ENCODE data around the gene RLBP1.
A peak's percentile ranks its signal among the peaks of the same experiment; 100 is the strongest.

The RLBP1 gene

DNA sequence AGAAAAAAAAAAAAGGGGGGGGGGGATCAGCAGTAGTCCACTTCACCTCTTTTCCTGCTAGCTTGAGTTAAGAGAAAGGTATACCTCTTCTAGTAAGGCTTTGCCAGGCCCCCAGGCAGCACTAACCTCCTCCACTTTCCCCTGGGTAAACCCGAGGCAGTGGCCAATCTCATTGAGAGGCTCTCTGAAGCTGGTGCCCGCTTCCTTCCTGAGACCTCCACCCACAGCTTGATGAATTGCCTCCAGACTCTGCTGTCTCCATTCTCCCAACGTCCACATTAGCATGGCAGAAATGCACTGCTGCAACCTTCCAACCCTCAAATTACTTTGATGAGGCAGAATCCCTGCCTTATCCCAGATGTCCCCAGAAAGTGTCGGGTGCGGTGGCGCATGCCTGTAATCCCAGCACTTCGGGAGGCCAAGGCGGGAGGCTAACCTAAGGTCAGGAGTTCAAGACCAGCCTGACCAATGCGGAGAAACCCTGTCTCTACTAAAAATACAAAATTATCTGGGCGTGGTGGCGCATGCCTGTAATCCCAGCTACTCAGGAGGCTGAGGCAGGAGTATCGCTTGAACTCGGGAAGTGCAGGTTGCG lies 15.3 kb downstream of the RLBP1 start:
- DNase-seq: no peak

DNA sequence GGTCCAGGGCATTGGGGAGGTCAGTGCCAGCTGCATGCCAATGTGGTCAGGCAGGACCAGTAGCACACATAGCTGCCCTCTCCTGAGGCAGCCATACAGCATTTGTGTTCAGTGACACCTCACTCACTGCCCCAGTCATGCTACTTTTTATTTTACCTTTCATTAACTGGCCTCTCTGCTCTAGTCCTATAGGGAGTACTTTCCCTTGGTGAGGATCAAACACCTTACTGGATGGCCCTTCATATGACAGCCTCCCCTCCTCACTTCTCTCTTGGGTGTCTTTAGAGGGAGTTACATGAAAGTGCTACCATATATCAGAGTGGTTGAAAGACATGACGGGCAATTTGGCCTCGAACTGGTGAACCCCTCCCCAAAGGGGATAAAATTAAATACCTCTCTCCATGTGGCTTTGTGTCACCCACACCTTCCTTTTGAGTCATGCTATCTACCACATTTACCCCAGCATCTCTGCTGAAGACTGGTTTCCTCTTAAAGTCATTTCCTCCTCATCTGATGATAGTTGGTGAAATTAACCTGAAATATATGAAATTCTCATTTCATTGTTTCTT lies 17.6 kb downstream of the RLBP1 start:
- DNase-seq: no peak

DNA sequence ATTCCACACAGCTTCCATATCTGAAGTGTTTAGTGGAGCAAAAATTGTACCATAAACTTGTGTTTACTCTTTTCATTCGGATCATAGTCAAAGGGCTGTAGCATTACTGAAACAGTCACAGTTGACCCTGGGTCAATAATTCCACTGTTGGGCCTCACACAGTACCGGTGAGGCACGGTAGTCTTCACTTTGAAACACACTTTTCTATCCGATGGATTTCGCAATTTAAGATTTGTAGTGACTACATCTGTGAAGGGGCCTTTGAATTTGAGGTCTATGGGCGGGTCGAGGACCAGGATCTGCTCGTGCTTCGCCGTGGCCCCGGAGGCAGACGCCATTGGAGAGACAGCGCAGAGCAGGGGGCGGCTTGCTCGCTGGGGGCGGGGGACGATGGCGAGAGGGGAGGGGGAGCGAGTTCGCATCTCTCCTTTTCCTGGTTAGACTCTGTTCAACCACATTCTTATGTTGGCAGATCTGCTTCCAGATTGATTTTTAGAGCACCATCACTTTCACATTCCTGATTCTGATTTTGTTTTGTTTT lies 19.8 kb downstream of the RLBP1 start:
- no peak for DNase-seq

DNA sequence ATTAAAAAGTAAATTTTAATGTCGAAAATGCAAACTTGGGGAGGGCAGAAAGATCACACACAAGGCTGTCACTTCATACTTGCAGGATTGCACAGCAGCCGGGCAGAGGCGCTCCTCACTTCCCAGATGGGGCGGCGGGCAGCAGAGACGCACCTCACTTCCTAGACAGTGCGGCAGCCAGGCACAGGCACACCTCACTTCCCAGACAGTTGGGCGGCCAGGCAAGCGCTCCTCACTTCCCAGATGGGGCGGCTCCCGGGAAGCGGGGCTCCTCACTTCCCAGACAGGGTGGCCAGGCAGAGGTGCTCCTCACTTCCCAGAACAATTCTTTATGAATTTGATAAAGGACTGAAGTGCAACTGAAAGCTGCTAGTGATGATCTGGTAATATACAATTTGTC lies 21.2 kb downstream of the RLBP1 start:
- DNase-seq: no peak

DNA sequence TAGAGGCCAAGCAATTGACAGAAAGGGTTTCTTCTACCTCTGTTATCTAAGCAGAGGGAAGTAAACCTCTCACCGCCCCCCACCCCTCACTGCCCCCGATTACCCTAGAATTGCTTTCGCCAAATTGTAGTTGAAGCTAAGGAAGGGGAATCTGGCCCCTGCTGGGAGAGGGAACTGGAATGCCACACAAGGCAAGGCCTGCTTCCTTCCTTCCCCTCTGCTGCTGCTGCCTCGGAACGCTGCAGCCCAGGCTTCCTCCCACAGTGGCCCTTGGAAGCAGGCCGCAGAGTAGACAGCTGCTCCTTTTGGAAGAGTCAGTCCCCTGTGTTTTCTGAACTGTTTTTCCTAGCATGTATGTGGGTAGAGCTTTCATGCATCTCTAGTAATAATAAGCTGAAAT lies 21.6 kb downstream of the RLBP1 start:
- DNase-seq: no peak

DNA sequence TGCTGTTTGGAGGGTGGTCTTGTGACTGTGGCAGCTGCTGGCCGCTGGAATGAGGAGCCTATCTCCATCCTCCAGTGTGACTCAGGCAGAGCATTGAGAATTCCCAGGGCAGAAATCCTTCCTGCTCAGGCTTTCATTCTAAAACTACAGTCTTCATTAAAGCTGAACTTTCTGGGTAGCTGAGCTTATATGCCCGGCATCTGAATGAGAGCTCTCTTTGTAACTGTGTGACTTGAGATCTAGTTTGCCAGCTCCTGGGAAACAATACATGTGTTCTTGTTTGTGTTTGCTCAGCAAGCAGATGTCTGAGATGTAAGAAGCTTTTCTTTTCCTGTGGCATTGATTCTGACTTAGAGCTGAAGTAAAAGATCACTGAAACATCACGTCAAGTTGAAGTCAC lies 22.4 kb downstream of the RLBP1 start:
- DNase-seq: no peak

DNA sequence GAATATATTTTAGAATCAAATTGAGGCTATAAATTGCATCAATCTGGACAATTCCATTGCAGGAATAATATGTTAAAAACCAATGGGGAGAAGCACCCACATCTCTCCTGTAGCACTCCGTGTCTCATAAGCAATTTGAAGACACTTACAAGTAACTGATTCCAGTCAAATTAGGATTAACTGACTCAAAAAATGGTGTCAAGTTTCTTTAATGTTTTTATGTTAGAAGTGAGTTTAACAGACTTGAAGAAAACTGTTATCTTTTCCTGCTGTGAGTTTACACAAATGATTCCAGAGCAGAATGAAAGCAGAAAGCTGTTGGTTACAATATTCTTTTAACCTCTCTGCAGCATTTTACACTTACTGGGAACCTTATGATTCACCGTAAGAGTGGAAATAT lies 23.2 kb downstream of the RLBP1 start:
- DNase-seq: no peak

DNA sequence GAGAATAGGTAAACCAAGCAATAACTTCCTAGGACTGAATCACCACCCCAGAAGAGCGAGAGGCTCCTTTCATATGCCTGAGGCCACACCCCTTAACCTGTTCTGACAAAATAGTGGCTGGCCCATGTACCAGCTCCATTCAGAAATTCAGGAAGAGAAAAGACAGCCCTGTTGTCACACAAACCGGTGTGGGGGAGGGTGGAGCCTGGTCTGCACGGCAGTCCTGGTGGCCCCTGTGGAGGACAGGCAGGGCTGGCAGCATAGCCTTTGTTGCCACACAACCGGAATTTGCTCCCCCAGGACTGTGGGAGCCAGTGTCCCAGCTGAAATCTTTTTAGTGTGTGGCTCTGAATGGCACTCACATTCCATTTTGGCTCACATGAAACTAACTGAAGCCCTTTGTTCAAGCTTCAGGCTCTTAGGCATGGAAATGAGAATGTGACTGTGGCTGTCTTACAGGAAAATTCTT lies 23.8 kb downstream of the RLBP1 start:
- peak; percentile 20 for DNase-seq

DNA sequence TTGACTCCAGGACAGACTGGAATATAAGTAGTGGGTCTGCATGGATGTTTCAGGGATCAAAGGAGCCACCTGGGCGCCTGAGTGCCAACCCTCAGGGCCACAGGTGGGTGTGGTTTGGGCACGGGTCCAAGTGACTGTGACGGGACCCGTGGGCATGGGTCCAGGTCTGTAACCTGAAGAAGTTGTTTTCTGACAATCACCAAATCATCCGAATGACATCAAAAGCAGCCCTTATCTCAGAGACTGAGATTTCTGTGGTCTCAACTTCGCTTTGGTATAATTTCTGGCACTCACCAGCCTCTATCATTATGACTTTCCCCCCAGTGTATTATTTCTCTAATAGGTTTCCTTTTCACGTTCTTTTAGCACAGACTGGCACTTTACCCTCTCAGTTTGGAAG lies 24.4 kb downstream of the RLBP1 start:
- peak; percentile 69 for DNase-seq

DNA sequence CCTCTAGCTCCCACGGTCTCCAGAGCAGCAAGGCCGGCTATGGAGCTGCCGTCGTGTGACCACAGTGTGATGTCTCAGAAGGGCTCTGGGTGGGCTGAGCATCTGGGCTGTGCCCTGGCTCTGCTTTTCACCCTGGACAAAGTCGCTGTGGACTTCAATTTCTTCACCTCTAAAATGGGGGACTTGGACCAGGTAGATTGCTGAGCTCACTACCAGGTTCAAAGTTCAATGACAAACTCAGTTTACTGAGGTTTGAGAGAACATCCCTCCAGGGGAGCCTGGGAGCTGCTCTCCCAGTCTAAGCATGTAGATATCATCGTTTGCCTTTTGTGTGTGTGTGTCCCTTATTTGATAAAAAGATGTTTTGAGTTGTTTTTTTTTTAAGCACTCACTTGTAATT lies 25.1 kb downstream of the RLBP1 start:
- no peak for DNase-seq

DNA sequence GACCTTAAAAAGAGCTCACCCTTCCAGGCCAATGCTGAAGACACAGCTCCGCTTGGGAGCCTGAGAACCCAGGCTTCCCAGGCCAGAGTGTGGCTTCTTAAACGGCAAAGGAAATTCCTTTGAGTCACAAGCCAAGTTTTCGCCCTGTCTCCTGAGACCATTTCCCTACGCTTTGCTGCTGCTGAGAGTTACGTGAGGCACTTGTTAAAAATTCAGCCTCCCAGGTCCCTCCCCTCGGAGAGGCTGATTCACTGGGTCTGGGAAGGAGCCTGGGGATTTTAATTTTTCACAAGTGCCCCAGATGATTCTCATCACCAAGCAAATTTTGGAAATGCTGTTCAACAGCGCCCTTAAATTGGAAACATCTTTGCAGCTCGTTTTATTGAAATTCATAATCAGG lies 25.5 kb downstream of the RLBP1 start:
- DNase-seq: no peak

DNA sequence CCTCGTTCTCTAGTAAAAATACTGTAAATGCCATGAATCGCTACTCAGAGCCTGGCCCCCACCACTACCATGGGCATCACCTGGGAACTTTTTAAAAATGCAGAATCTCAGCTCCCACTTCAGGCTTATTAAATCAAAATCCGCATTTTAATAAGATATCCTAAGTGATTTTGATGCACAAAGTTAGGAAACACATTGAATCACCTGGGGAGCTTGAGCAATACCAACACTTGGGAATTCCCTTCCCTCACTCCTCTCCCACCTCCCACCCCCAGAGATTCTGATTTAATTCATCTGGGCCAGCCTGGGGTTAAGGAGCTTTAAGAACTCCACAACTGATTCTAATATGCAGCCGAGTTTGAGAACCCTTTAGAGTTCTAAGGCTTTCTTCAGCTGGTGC lies 26.8 kb downstream of the RLBP1 start:
- no peak for DNase-seq

DNA sequence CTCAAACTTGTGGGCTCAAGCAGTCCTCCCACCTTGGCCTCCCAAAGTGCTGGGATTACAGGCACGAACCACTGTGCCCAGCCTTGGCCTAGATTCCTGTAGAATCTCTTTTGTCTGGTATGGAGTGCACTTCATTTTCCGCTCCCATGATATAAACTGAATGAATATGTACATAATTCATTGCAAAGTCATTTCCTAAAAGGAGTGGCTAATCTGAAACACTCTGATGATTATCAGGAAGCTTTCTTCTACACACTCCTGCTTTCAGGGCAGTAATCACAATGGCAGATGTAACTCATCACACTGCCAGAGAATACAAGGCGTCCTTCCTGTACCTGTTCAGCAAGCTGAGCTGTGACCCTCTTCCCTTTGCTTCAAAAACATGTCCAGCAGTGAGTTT lies 28.6 kb downstream of the RLBP1 start:
- no peak for DNase-seq

DNA sequence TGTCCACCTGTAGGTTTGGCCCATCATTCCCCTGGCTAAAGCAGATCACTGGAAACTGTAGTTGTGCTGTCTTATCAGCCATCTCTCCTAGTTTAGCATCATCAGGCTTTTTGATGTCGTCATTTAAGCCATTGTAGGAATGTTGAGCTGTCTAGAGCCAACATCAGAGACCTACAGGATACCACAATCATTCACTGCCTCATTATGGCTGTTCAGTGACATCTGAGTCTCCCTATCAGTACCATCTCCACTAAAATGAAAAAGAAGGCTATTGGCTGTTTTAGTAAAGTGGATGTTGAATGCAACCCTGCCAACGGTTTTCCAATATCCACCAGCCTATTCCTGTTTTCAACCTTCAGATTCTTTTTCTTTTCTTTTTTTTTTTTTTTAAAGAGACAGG lies 29.2 kb downstream of the RLBP1 start:
- DNase-seq: no peak

DNA sequence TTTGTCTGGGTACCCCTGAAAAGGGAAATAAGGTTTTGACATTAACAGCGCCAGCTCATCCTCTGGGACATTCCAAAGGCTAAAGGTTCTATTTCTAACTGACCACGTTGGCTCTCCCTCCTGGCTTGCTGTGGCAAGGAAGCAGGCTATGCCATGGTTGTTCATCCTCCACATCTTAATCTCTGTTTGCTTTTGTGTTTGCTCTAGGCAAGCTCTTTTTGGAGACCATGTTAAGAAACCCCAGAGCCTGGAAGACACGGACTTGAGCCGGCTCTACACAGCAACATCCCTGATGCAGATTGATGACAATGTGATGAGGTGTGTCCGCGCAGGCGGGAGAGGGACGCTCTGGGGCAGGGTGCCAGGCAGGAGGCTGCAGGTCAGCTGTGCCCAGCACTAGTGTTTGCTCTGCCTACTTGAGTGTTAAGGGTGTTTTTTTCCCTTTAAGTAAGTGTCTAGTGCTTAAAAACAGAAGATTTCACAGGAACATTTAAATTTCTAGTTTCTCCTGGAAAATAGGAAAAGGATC lies 33.3 kb downstream of the RLBP1 start:
- no peak for DNase-seq

DNA sequence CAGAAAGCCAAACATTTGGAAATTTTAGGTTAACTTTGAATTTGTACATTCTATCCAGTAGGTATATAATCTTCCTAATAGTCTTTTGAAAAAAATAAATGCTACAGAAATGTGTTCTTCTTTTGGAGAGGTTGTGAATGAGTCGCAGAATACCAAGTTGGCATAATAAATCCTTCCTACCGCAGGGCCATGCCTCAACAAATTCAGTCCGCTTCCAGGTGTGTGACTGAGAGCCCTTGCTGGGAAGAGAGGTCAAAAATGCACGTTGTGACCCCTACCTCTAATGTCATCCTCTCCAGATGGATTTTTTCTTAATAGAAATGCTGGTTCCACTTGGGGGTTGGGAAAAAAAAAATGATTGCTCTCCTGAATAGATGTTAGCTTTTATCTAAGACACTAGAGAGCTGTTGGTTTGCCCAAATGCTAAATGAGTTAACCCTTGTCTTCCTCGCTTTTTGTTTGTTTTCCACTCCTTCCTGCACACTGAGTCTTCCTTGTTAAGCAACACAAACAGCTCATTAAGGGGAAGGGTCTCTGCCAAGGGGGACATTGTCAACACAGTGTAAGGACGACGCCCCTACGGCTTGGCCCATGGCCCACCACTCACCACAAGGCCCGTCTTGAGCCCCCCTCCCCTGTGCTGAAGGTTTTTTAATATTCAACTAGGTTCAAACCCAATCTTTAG lies 33.9 kb downstream of the RLBP1 start:
- no peak for DNase-seq

DNA sequence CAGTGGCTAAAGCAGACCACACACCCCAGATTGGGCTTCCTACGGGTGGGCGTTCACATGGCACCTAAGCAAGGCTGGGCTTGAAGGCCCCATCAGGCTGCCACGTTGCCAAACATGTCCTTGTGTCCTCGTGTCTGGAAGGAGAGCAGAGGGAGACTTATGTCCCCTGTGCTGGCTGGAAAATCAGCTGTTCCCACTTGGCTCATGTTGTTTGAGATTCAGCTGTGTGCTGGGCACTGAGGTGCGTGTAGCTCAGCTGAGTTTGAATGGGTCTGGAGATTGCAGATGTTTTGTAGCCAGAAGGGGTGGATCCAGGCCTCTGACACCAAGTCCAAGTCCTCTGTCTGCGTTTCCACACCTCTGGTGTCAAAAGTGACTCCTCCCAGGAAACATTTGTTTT lies 34.6 kb downstream of the RLBP1 start:
- DNase-seq: no peak

DNA sequence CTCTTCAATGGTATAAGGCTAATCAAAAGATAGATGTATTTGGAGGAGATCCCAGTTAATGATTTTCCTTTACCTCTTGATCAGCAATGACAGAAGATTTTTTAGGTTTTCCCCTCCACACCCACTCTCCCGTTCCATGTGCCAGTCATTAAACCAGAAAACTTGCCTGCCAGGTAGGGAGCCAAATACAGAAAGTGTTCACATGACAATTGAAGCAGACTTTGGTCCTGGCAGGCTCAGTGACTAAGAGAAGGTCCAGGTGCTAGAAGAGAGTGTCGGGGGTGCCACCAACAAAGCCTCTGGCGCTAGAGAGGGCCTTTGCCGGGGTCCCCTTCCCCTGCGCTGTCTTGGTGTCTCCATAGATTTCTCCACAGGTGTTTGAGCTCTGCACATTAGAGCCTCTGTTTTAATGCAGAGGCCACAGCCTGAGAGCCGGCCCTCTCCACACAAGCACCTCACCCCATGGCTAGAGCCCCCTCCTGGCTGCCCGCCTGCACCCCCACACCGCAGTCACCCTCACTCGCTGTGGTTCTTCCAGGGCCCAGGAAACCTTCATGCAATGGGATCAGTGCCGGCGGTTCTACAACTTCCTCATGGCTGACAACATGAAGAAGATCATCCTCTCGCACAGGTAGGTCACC lies 36.4 kb downstream of the RLBP1 start:
- DNase-seq: no peak

DNA sequence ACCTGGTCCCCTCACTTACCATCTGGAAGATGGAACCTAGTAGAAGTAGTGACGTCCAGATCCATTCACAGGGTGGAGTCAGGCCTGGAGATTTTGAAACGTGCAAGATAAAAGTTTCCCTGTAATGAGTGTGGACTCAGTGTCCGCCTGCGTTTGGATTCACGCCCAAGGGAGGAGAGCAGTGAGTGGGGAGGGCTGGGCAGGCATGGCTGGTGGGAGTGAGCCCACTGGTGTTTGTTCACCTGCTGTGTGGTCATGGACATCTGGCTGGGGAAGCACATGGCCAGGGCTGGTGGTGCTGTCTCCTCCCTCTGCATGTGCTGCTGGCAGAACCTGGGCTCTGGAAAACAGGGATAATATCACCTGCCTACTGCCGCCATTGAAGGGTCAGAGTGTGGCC lies 37.0 kb downstream of the RLBP1 start:
- DNase-seq: no peak

DNA sequence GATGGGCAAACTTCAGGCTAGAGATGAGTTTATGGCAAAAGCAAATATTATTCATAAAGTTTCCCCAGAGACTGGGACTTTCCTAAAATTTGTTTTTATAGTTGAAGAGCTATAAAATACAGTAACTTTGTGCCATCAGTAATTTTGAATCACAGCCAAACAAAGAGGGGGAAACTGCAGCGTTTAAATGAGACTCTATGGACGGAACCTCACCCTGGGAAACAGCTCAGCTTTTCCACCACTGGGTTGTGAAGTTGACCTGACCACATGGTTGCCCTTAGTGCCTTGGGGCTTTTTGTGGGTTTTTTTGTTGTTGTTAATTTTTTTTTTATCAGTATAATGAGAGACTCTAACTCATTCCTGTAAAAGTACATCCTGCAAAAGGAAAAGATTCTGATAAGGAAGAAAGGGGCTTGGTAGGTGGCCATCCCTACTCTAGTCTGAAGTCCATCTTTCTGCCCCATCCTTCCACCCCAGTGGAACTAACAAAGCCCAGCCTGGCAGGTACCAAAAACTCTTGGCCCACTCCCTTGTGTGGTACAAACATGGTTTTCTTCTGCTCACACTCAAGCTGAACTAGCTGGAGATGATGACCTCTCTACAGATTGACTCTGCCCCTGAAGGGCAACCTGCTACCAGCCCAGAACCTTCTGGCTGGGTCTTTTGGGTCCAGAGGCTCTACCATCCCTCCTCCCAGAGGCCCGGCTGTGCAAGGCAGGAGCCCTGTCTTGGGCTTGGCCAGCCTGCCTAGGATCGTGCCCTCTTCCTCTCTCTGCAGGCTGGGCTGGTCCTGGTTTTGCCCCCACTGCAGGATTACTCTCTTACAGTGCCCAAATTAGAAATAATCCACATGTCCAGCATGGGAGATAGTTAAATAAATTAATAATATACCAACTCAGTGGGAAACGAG lies 41.2 kb downstream of the RLBP1 start:
- no peak for DNase-seq

DNA sequence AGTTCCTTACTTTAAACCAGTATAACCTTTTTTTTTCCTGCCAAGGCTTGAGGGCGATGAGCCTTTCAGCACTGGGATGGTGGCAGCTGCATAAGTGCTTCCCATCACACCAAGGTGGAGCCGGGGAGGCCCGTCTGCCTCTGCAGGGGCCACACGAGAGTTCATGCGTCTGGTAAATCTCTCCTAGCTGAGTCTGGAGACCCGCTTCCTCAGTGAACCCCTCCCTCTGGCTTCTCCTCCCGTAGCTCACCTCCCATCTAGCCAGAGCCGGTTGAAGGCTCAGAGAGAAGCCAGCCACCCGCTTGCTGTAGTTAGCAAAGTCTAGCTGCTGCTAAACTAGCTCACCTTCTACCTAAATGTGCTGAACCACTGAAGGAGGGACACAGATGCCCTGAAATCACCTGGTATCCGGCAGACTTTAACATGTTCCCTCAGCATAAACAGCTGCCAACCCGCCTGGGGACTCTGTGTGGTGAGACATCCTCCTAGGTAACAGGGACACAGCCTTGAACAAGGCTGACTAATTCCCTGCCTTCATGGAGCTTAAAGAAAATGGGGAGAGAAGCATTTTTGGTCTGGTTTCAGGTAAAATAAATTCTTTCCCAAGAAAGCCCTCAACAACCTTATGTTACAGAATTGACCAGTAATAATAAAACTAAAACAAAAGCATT lies 42.9 kb downstream of the RLBP1 start:
- DNase-seq: no peak

Data from NCI-H1105 (cell line).